MM.1S (cell line): ENCODE results near the gene AUTS2.

ENCODE experiments used
- EZH2 ChIP-seq: fragments of 300-600 bp; sonication (generic); optimal IDR thresholded peaks from 2 replicates; pipeline ENCODE3; 2017; ENCODE audit warnings: low read depth, mild to moderate bottlenecking, antibody characterized with exemption, low read length, mixed read lengths
- EZH2phosphoT487 ChIP-seq: fragments of 300-600 bp; sonication (generic); IDR thresholded peaks from 2 replicates; pipeline ENCODE4 v1.6.1; 2018; ENCODE audit warnings: antibody characterized with exemption, low read length
- TF ChIP-seq, protein P1 (sequence below): fragments of 300-600 bp; sonication (generic); IDR thresholded peaks from 2 replicates; pipeline ENCODE4 v1.5.1; 2016; ENCODE audit warnings: antibody characterized with exemption, low read length, mixed read lengths

DNA sequence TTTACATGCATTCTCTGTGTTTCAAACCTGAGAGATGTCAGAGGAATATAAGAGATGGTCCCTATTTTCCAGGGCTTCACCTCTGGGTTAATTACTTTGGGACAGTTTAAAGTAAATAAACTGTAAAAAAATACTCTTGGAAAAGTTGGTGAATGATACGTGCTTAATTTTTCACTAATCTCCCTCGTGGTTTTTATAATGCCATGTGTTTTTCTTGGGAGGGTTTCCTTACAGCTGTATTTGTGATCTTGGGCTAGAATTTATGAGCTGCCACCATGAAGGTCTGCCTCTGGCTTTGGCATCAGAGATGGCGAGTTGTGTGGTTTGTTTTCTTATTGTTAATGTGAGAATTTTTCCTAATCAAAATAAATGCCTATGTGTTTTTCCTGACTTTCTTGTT lies 322.5 kb downstream of the AUTS2 start:
- TF ChIP-seq, protein P1, sequence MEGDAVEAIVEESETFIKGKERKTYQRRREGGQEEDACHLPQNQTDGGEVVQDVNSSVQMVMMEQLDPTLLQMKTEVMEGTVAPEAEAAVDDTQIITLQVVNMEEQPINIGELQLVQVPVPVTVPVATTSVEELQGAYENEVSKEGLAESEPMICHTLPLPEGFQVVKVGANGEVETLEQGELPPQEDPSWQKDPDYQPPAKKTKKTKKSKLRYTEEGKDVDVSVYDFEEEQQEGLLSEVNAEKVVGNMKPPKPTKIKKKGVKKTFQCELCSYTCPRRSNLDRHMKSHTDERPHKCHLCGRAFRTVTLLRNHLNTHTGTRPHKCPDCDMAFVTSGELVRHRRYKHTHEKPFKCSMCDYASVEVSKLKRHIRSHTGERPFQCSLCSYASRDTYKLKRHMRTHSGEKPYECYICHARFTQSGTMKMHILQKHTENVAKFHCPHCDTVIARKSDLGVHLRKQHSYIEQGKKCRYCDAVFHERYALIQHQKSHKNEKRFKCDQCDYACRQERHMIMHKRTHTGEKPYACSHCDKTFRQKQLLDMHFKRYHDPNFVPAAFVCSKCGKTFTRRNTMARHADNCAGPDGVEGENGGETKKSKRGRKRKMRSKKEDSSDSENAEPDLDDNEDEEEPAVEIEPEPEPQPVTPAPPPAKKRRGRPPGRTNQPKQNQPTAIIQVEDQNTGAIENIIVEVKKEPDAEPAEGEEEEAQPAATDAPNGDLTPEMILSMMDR, result no peak
- TF ChIP-seq EZH2 (no peak), EZH2phosphoT487 (no peak)
